ENCODE measurements around the gene PTPRE. TPM values are rescaled to one million over a fixed set of nuclear protein-coding genes. Genes with fewer than 3 reads are reported as not detected.

Gene PTPRE
- total and polyA plus RNA-seq, 2 of the 4 experiments (the other 2 are of a cell fraction): 0.34 to 0.54 TPM

- DNase-seq (peak; percentile 17), ATAC-seq (ENCODE audit: low read depth) (no peak)
- Histone ChIP-seq H3K9me1 (ENCODE audit: insufficient read depth, low read length) (no peaks in the 10 kb centered on the region), H3K4me3 (ENCODE audit: insufficient read depth, low read depth, low read length) (no peak overlapping the region), H3K14ac (replicated peaks; ENCODE audit: low read depth, low read length) (no peak overlapping the region), H2BK120ac (ENCODE audit: low read depth, low read length) (no peak overlapping the region), H2AK5ac (ENCODE audit: low read depth, low read length) (no peak overlapping the region), H4K20me1 (ENCODE audit: insufficient read depth, low read length) (no peaks in the 10 kb centered on the region; the same call in 1 of the 2 replicates), H3K79me1 (ENCODE audit: low read depth in 1 of 2, low read length in 2 of 2) (no peaks in the 10 kb centered on the region), H2BK20ac (ENCODE audit: low read depth, low read length) (no peak overlapping the region), H3K9ac (ENCODE audit: low read depth, low read length) (no peak overlapping the region), H3K27ac (ENCODE audit: insufficient read depth, low read length) (no peak overlapping the region), H4K5ac (ENCODE audit: low read depth, low read length) (no peak overlapping the region), H3K4me1 (ENCODE audit: control insufficient read depth, insufficient read depth, low read length) (no peaks in the 10 kb centered on the region), H3K56ac (ENCODE audit: extremely low read depth, insufficient read depth, low read length) (no peak overlapping the region), H2AFZ (replicated peaks; ENCODE audit: low read length, poor library complexity) (no peak overlapping the region), H2BK5ac (ENCODE audit: low read depth, low read length, poor library complexity, severe bottlenecking) (no peak overlapping the region), H3K36me3 (ENCODE audit: control insufficient read depth, insufficient read depth, low read length) (no peaks in the 10 kb centered on the region), H3K23ac (ENCODE audit: low read depth, low read length) (no peak overlapping the region), H2BK15ac (ENCODE audit: low read depth, low read length) (no peak overlapping the region), H3K27me3 (ENCODE audit: control insufficient read depth, insufficient read depth, low read length) (no peaks in the 10 kb centered on the region), H4K91ac (ENCODE audit: insufficient read depth, low read depth, low read length) (no peak overlapping the region), H2AK9ac (replicated peaks; ENCODE audit: low read depth, low read length, poor library complexity) (no peak overlapping the region), H3K18ac (ENCODE audit: low read depth, low read length) (no peak overlapping the region), H3K9me3 (ENCODE audit: control insufficient read depth, insufficient read depth, low read length) (no peaks in the 10 kb centered on the region), H3K4ac (ENCODE audit: low read depth, low read length) (no peak overlapping the region), H4K8ac (ENCODE audit: low read depth in 2 of 2, low read length in 2 of 2) (no peak overlapping the region), H3K4me2 (ENCODE audit: low read depth, low read length) (no peak overlapping the region)
- TF ChIP-seq FOS (IDR thresholded peaks at IDR 0.05; ENCODE audit: low read depth, low read length) (no peak), SMC3 (IDR thresholded peaks at IDR 0.05; ENCODE audit: low read depth, low read length) (no peak), MXI1 (IDR thresholded peaks at IDR 0.05; ENCODE audit: borderline replicate concordance, low read depth, low read length) (no peak), NFE2L2 (IDR thresholded peaks at IDR 0.05; ENCODE audit: low read depth, low read length) (no peak), CEBPB (IDR thresholded peaks at IDR 0.05; ENCODE audit: low read depth, low read length) (no peak), USF2 (IDR thresholded peaks at IDR 0.05; ENCODE audit: low read depth, low read length) (no peak), MAFK (IDR thresholded peaks at IDR 0.05; ENCODE audit: low read depth, low read length) (no peak), BHLHE40 (IDR thresholded peaks at IDR 0.05; ENCODE audit: low read depth, low read length) (no peak), CHD1 (IDR thresholded peaks at IDR 0.05; ENCODE audit: low read depth, low read length) (no peak), CTCF (conservative IDR thresholded peaks at IDR 0.05; ENCODE audit: low read depth, low read length) (no peak), RAD21 (IDR thresholded peaks at IDR 0.05; ENCODE audit: low read length) (no peak), ELK1 (IDR thresholded peaks at IDR 0.05; ENCODE audit: borderline replicate concordance, low read depth, low read length) (no peak), RFX5 (IDR thresholded peaks at IDR 0.05; ENCODE audit: low read depth, low read length) (no peak), RCOR1 (IDR thresholded peaks at IDR 0.05; ENCODE audit: insufficient replicate concordance, low read length) (no peak), POLR2A (IDR thresholded peaks at IDR 0.05; ENCODE audit: low read depth, low read length) (no peak), MAZ (IDR thresholded peaks at IDR 0.05; ENCODE audit: borderline replicate concordance, low read depth, low read length) (no peak)
- CTCF ChIA-PET: no interaction called here
- intact Hi-C loops (cut with micrococcal nuclease): no loop called here
- POLR2A ChIA-PET (ENCODE audit: unreplicated experiment): no interaction called here
- BruUV-seq (replicated peaks): no TSS peak
- WGBS, 2 experiments (ENCODE audit: extremely low coverage in 2 of 2, insufficient read length in 1 of 2): no CpG with 5 or more reads among the region's 2 CpGs
- in situ Hi-C loops (cut with MboI; ENCODE audit: low sequenced_read_pairs): no loop called here
- dilution Hi-C loops (cut with HindIII; ENCODE audit: low sequenced_read_pairs, unreplicated experiment): no loop called here
These were observed 38.4 kb downstream of the PTPRE start for GRCh38 chr10:127945341-127945758.
